Measurements from ENCODE around the gene MGAT5.
"Not testable (repeated sequence)": the region's sequence is repeated elsewhere in the genome, so short reads cannot be mapped to it uniquely, and the experiment has no call there.

MGAT5 gene

DNA sequence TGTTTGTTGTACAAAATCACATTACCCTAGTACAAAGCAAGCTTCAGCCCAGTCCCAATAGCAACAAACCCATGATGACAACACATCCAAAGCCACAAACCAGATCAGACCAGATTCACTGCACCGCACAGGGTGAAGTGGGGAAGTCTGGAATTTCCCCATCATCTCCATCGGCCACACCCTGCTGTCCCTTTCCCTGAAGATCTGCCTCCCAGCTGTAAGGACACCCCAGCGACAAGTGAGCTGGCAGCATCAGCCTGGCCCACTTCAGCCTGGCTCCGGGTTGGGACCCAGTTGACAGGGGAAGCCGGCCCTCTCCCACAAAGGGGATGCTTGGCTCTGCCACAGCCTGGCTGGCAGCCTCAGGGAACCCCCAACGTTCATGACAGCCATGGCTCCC is 207.6 kb downstream of the MGAT5 start:
- no peak for DNase-seq (ENCODE audit: low read depth in 2 of 2, low spot score in 1 of 2)

DNA sequence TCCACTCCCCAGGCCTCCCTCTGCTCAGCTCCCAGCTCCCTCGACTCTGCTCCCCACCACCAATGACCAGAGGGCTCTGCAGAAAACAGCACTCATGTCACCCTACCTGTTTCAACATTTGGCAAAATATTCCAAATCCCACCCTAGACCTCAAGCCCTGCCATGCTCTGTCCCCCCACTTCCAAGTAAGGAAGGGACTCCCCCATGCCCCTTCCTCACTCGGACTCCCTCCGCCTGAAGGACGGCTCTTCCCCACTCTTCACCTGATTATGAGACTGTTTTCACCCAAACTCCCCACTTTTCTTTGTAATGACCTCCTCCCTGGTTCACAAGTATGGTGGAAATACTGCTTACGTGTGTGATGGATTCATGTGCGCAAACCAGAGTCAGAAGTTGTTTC is 208.4 kb downstream of the MGAT5 start:
- DNase-seq (ENCODE audit: low read depth in 2 of 2, low spot score in 1 of 2) = no peak

DNA sequence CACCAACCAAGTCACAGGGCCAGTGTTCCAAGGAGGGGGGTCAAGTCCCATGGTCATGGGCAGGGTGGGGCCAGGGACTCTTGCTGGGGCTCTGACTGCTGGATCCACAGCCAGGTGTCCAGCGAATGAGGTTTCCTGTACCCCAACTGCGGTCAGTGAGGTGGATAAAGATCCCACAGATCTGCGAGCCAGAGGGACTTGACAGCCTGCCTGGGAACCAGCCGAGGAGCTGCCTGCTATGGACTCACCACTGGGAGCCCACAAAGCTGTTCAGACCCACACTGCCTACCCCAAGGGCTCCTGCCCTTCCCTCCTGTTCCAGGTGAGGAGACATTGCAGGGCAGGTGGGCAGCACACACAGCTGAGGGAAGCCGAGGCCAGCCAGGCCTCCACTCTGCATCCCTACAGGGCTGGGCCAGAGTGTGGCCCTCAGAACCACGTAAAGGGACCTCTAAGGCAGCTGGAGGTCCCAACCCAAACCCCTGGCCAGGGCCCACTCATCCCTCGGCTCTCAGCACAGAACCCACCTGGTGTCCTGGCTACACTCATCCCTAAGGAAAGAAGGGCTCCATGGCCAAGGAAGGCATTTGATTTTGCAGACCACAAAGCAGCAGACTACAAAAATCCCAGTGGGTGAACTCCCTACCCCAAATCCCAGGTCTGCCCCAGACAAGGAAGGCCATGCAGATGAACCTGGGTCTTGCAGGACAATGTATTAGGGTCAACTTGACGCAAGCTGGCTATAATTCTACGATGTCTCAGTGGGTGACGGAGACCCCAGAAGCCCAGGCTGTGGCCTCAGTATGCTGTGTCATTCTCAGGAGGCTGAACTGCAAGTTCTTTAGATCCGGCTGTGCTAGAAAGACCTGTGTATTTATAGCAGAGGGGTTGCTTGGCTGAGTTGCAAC is 209.2 kb downstream of the MGAT5 start:
- no peak for DNase-seq (ENCODE audit: low read depth in 2 of 2, low spot score in 1 of 2)

DNA sequence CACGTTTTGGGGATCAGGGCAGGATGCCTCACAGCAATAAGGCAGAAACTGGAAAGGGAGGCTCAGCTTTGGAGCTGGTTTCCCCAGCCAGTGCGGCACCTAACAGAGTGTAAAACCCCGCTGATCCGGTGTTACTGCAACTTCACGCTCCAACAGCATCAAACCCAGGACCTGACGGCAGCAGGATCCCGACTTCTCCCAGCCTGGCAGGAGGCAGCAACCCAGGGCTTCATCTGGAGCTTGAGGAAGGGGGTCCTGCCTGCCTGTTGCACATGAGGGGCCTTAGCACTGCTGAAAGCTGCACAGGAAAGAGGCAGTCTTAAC is 209.8 kb downstream of the MGAT5 start:
- DNase-seq (ENCODE audit: low read depth in 2 of 2, low spot score in 1 of 2) = no peak

DNA sequence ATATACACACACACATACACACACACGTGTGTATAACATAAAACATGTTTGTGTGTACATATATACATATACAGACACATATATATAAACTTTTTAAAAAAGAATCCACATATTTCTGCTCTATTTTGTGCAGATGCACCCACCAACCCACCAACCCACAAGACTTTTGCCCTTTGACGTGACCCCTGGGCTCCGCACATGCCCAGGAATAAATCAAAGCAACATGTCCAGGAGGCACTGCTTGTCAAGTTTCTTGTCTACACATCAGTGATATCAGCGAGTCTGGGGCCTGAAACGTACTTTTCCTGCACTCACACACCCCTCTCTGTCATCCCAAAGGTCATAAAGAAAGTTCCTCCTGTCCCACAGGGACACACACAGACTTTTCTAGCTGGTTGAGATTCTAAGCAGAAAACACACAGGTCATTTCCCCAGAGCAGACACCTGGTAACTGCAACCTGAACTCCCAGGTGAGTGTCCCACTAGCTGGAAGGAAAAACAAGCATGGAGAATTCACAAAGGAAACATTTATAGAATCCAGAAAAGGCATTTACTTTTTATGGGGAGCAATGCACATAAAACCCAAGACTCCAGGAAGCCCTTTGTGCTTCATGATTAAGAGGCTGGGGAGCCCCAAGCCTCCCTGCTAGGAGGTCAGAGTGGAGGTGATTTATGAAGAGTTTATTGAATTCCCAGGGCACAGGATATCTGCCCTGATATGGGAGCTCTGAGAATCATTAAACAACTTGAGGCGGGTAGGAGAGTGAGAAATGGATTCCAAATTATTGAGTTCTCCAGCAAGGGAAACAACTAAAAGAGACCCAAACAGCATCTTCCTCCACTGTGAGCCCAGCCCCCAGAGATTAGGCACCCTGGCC is 211.6 kb downstream of the MGAT5 start:
- no peak for DNase-seq (ENCODE audit: low read depth in 2 of 2, low spot score in 1 of 2)

DNA sequence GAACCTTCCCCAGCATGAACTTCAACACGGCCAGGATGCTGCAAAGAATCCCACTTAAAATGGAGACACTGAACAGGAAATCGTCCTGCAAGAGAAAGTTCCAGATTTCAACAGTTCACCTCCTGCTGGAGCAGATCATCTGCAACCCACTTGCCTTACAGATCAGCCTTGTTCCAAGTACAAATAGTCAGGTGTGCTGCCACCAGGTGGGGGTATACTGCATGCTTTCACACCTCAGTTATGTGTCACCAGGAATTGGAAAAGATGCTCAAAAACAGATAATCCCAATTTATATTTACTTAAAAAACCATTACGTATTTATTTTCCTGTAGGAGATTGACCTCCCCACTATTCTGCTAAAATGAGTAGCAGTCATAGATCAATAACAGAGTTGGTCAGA is 212.3 kb downstream of the MGAT5 start:
- DNase-seq (ENCODE audit: low read depth in 2 of 2, low spot score in 1 of 2) = no peak

DNA sequence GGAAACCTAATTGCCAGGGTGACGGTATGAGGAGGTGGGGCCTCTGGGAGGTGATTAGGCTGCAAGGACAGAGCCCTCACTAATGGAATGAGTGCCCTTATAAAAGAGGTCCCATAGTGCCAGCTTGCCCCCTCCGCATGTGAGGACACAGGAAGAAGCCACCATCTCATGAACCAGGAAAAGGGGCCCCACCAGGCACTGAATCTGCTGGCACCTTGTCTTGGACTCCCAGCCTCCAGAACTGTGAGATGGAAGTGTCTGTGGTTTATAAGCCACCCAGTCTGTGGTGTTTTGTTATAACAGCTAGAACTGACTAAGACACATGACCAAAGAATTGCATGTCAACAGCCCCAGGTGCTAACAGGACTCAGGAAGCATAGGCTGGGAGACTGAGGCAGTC is 214.3 kb downstream of the MGAT5 start:
- no peak for DNase-seq (ENCODE audit: low read depth in 2 of 2, low spot score in 1 of 2)

DNA sequence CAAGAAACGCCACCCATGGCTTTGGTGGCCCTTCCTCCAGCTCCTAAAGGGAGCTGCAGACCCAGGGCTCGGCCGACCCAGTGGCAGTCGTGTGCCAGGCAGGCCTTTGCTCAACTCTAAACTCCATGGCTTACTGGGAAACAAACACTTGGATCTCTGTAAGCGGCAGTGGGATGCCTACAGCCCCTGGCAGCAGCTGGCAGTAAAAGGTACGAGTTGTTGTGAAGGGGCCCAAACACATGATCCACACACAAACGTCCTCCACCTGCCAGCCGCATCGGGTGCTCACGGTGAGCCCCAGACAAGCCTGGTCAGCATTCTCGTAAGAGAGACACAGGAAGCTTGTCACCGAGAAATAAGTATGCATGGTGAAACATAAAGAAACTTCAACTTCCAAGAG is 214.9 kb downstream of the MGAT5 start:
- DNase-seq (ENCODE audit: low read depth in 2 of 2, low spot score in 1 of 2) = no peak

DNA sequence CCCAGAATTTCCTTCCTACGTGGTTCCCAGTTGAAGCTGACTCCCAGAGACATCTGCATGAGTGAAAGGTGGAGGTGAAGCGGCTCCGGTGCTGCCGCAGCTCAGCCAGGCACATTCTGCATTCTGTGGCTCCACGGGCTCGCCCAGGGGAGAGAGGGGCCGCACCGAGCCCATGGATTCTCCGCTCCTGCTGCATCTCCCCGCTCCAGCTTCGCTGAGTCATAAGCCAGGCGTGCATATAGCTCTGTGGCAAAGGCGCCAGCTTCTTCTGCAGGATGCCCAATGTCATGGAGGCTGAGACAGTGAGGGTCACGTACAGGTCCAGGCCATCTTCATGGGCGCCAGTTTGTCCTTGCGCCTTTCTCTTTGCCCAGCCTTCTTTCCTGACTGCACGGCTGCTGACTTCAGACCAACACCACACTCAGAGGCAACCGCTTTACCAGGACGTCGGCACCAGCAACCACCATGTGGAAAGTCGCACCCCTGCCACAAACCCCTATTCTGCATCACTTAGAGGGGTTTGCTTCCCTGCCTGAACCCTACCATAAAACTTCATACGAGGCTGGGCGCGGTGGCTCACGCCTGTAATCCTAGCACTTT is 215.7 kb downstream of the MGAT5 start:
- DNase-seq (ENCODE audit: low read depth in 2 of 2, low spot score in 1 of 2) = no peak

DNA sequence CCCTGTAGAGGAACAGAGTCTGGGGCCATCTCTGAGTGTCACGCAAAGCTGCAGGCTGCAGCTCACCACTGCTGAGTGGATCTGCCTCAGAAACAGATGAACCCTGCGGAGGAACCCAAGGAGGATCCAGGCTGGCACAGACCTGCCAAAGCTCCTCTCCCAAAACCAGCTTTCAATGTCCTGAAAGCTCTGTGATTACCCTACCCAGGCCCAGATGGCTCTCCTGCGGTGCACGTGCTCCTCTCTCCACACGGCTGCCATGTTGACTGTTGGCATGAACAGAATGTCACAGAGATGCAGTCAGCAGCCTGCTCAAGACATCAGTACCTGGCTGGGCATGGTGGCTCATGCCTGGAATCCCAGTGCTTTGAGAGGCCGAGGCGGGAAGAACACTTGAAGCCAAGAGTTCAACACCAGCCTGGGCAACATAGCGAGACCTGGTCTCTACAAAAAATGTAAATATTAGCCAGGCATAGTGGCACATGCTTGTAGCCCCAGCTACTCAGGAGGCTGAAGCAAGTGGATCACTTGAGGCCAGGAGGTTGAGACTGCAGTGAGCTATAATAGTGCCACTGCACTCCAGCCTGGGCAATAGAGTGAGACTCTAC is 216.8 kb downstream of the MGAT5 start:
- DNase-seq (ENCODE audit: low read depth in 2 of 2, low spot score in 1 of 2) = no peak

DNA sequence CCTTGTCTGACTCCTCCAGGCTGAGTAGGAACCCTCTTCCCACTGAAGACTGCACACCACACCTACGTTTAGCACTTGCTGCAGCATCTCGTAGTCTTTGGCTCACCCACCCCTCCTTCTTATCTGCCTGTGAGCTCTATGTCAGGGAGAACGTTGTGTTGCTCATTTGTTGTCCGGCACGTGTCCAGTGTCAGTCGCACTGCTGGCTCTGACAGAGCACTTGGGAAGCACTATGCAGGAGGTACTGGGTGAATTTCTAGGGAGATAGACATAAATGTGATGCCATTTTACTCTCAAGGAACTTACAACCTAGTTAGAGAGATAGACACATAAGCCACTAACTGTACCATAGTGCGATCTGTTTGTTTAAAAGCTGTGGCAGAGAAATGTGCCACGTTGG is 223.1 kb downstream of the MGAT5 start:
- not testable (repeated sequence) for DNase-seq (ENCODE audit: low read depth in 2 of 2, low spot score in 1 of 2)

DNA sequence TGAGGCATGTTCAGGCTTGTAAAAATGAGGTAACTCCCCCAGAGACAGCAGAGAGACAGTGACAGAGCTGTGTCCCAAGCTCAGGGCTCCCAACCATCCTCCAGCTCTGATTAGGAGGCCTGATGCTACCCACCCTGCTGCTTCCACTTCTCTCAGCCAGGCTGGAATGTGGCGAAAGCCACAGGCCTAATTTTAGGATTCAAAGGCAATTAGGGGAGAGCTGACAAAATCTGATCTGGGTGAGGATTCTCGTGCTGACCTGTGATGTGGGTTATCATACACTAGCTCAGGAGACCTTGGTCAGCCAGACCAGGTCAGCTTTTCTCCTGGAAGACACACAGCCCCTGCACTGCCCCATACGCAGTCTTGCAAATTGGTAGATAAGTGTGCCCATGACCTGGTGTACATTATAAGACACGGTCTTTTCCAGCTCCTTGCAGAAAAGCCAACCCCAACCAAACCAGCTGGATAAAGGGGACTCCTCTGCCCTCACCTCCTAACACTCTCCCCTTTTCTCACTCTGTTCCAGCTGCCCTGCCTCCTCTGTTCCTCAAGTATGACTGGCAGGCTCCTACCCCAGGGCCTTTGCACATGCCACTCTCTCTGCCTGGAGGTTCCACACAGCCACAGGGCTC is 225.9 kb downstream of the MGAT5 start:
- DNase-seq (ENCODE audit: low read depth in 2 of 2, low spot score in 1 of 2) = no peak

DNA sequence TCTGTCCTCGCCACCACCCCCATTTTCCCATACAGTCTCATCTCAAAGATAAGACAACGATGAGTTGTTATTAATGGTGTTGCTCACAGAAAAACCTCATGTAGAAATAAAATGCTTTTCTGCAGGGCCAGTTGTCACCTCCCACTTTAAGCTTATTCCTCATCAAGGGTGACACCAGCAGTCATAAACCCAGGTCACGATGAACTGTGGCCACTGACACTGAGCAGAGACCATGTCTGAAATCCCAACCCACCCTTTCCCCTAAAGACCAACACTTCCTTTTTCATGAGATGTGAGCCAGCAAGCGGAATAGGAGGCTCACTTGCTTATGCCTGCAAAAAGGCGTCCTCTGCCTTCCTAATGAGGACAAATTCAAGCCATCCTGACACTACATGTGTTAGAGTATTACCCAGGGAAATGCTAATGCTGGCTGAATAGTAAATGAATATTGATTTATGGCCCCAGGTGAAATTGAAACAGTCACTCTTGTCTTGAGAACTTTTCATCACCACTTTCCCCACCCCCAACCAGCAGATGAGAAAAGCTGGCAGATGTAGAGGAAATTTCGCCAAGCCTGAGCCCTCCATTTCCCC is 228.4 kb downstream of the MGAT5 start:
- no peak for DNase-seq (ENCODE audit: low read depth in 2 of 2, low spot score in 1 of 2)

DNA sequence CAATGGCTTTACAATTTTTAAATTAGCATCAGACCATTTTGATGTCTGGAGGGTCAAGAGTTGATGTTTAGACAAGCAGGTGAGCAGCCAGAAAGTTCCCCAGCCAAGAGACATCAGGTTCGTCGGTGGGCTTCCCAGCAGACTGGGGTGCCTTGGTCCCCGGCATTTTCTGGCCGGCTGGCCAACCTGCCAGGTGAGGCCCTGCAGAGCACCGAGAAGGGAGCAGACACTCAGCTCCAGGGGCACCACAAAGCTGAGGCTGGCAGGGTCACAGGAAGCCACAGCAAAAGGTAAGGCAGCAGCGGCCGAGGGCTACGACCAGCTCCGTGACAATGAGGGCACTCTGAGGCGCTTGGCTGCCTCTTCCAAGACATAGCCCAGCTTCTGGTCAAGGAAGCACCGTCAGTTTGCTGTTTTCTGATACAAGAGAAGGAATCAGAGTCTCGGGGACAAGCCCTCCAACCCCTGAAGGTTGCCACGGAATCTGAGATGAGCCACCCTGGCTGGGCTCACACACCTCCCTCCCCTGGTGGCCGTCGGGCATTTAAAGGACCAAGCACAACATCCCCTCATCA is 229.0 kb downstream of the MGAT5 start:
- no peak for DNase-seq (ENCODE audit: low read depth in 2 of 2, low spot score in 1 of 2)

DNA sequence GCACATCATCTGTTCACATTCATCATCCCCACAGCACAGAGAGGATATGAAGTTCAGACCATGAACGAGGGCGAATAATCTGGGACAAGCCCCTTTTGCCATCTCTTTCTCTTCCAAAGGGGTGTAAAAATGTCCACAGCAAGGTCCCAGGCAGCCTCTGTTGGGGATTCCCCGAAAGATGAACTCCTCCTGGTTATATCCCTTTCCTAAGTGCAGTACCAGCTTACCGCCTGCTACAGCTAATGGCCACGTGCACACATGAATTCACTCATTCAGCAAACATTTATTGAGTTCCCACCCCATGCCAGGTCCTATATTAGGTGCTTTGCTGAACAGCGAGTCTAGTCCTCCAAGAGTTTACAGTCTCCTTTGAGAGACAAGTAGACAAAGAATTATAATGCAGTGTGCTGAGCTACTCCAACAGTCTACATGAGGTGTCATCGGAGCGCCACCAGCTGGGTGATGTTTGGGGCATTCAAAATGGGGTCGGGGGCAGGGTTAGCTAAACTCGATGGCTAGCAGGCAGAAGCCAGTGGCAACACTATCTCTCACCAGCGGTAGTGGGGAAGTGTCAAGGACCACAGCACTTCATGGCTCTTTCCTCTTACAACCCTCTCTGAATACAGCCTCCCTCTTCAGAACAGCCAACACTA is 236.0 kb downstream of the MGAT5 start:
- no peak for DNase-seq (ENCODE audit: low read depth in 2 of 2, low spot score in 1 of 2)

DNA sequence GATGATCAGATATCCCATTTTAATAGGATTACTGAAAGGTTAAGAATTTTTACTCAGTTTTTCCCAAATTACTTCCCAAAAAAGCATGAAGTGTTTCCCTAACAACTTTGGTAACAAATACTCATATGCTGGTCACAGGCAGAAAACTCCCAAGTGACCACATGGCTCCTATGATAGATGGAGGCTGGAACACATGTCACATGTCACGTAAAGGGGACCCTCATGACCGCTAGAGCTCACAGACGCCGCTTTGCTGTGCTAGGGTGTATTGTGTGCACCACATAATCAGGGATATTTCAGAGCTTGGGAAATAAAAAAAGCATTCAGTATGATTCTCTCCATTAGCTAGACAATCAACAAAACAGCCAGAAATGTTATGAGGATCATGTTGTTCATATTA is 236.7 kb downstream of the MGAT5 start:
- DNase-seq (ENCODE audit: low read depth in 2 of 2, low spot score in 1 of 2) = no peak

DNA sequence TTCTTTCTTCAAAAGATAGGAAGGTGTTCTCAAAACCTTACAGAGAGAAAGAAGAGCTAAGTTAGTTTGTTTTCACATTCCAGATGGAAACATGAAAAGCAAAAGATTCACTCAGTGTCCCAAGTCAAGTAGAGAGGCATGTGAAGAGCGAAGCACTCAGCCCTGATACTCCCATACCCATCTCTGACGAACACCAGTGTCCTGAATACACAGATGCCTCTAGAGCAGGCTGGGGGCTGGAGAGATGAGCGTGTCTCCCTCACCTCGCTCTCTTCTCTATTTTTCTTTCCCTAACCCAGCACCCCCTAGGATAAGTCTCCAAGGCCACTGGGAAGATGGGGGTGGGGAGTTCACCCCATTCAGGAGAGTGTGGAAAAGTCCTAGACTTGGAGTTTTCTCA is 237.2 kb downstream of the MGAT5 start:
- no peak for DNase-seq (ENCODE audit: low read depth in 2 of 2, low spot score in 1 of 2)

DNA sequence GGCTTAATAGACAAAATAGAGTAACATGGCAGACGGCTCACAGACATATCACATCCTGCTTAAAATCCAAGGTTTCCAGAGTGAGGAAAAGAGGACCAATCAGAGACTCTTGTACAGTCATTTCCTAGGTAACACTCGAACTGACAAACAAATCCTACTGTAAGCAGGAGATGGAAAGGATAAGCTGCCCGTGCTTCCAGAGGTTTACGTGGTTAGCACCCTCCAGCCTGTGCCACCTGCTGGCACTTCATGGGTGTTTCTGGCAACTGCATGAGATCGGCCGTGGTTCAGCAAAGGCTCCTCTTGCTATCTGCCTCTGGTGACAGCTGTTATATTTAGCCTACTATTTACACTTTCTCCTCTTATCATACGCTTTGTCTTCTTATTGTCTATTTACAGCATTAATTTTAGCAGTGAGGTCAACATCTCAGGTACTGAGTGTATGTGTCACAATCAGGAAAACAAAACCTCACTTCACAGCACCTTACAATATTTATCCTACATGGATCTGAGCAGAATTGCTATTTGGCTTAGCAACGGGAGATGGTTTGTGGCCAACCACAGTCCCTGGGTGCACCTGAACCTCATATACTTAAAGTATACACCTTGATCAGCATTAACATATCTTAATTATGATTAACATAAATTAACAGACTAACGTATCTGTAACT is 238.0 kb downstream of the MGAT5 start:
- no peak for DNase-seq (ENCODE audit: low read depth in 2 of 2, low spot score in 1 of 2)

DNA sequence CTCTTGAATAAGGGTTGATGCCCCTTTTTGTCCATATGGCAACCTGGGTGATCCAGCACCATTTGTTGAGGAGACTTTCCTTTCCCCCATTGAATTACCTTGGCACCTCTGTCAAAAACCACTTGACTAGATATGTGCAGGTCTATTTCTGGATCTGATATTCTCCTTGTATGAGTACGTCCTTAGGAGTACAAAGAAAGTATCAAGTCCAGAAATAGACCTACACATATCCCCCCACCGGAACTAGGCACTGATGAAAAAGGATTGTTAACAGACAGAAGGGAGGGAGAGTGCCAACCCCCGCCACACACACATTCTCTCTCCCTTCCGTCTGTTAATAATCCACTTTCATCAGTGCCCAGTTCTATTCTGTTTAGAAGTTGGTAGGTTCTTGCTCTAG is 239.9 kb downstream of the MGAT5 start:
- no peak for DNase-seq (ENCODE audit: low read depth in 2 of 2, low spot score in 1 of 2)

Measured in stimulated activated CD8-positive, alpha-beta memory T cell treated with anti-CD3 and anti-CD28 coated beads, Interleukin-4, amount 100 ng/mL, for 4 hours (primary cell).